Muscle of leg (tissue), 11 donors: Measurements from ENCODE around the gene CBR3. TPM values are rescaled to one million over a fixed set of nuclear protein-coding genes. Genes with fewer than 3 reads are reported as not detected.
A peak's percentile ranks its signal among the peaks of the same experiment; 100 is the strongest.

ENCODE experiments used
- DNase-seq: peaks from one replicate; pipeline ENCODE4 v3.0.0; 2013
- H3K27ac ChIP-seq: one replicate; pipeline ENCODE4 v1.5.1; 2013; ENCODE audit warnings: mild to moderate bottlenecking, low read length, control low read depth
- H3K27me3 ChIP-seq: one replicate; pipeline ENCODE4 v1.6.1; 2013; ENCODE audit warnings: low read length; ENCODE audit not compliant: control insufficient read depth, insufficient read depth
- H3K36me3 ChIP-seq: one replicate; pipeline ENCODE4 v1.6.1; 2013; ENCODE audit warnings: low read length; ENCODE audit not compliant: control insufficient read depth, insufficient read depth
- H3K4me1 ChIP-seq: one replicate; pipeline ENCODE4 v1.6.1; 2013; ENCODE audit warnings: low read length; ENCODE audit not compliant: control insufficient read depth, insufficient read depth
- H3K4me3 ChIP-seq: one replicate; pipeline ENCODE4 v1.5.1; 2013; ENCODE audit warnings: low read length, control low read depth
- H3K9me3 ChIP-seq: replicated peaks from 2 replicates; pipeline ENCODE4 v1.6.1; 2013; ENCODE audit warnings: low read depth, low read length; ENCODE audit not compliant: control insufficient read depth
- WGBS: methylation state at CpG from one replicate; pipeline ENCODE4 v1.1.5; 2013; ENCODE audit warnings: missing lambda C conversion rate; ENCODE audit not compliant: insufficient coverage; 5-methylcytosine and 5-hydroxymethylcytosine counted together
- polyA plus RNA-seq, 8 donors: library from polyadenylated mRNA; unstranded; fragments of 120-200 nt; gene quantifications; one replicate each; pipeline versions ENCODE4 v1.2.1 to v1.2.3, GENCODE V29; 2013; ENCODE audit warnings: inconsistent platforms in 1 of 8, low replicate concordance in 1 of 8; ENCODE audit not compliant: insufficient read length in 8 of 8, insufficient read depth in 1 of 8
- total RNA-seq: library from RNA; stranded (reverse); fragments of 120-200 nt; gene quantifications from one replicate; pipeline ENCODE4 v1.2.4, GENCODE V29; 2013

The CBR3 gene
- total and polyA plus RNA-seq, 9 donors: 2.2 to 4.1 (median 3.3) TPM

DNA sequence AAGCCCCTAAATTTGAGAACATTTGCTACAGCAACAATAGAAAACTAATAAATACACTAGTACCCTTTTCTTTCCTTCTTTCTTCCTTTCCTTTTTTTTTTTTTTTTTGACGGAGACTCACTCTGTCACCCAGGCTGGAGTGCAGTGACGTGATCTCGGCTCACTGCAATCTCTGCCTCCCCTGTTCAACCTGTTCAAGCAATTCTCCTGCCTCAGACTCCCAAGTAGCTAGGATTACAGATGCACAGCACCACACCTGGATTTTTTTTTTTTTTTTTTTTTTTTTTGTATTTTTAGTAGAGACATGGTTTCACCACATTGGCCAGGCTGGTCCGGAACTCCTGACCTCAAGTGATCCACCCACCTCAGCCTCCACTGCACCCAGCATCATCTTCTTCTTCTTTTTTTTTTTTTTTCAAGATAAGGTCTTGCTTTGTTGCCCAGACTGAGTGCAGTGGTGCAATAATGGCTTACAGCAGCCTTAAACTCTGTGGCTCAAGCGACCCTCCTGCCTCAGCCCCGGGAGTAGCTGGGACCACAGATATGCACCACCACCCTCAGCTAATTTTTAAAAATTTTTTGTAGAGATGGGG, 19.6 kb upstream of the CBR3 start:
- DNase-seq: no peak
- H3K4me1 ChIP-seq: peaks cover 3% of the 10 kb centered on the region
- no peak overlapping the region for H3K4me3 ChIP-seq
- no CpG with 5 or more reads among the region's 6 CpGs for WGBS
- no peaks in the 10 kb centered on the region for H3K27me3 ChIP-seq
- no peaks in the 10 kb centered on the region for H3K36me3 ChIP-seq
- H3K27ac ChIP-seq: no peak overlapping the region
- H3K9me3 ChIP-seq: peaks cover 4% of the 10 kb centered on the region

DNA sequence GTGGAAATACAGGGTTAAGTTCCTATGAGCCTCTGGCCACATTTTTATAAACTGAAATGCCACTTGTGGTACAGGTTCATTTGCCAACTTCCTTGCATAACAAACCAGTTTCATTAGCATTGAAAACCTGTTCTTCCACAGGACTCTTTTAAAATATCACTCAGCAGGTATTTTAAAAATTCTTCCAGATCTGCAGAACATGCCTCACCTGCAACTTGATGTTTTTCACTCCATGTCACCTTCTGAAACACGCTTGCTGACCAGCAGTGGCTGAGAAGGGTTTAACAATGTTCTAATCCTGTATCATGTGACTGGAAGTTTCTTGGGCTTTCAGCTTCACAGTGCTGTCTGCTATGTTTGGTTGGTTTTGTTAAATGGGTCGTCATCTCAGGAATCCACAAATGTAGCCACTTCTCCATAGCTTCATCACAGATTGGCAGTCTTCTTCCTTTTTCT, 17.6 kb upstream of the CBR3 start:
- Histone ChIP-seq H3K4me1 (peaks cover 9% of the 10 kb centered on the region), H3K9me3 (peaks cover 4% of the 10 kb centered on the region), H3K4me3 (no peak overlapping the region), H3K36me3 (no peaks in the 10 kb centered on the region), H3K27me3 (no peaks in the 10 kb centered on the region), H3K27ac (no peak overlapping the region)
- WGBS: no CpG with 5 or more reads among the region's 2 CpGs
- no peak for DNase-seq

- DNase-seq: peak; percentile 38
- Histone ChIP-seq H3K36me3 (no peaks in the 10 kb centered on the region), H3K4me1 (peaks cover 6% of the 10 kb centered on the region), H3K4me3 (no peak overlapping the region), H3K27ac (no peak overlapping the region), H3K27me3 (no peaks in the 10 kb centered on the region), H3K9me3 (peaks cover 4% of the 10 kb centered on the region)
- WGBS: no CpG with 5 or more reads among the region's 7 CpGs
These were observed 14.5 kb upstream of the CBR3 start for GRCh38 chr21:36120304-36120888.

DNA sequence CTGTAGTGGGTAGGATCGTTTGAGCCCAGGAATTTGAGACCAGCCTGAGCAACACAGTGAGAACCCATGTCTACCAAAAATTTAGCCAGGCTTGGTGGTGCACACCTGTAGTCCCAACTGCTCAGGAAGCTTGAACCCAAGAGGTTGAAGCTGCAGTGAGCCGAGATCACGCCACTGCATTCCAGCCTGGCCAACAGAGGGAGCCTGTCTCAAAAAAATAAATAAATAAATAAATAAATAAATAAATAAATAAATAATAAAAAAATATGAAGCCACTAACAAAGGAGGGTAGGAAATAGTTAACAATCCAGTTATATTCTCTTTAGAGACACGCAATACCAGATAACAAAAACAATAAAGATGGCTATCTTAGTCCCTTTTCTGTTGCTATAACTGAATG, 11.9 kb upstream of the CBR3 start:
- no peaks in the 10 kb centered on the region for H3K36me3 ChIP-seq
- no peak for DNase-seq
- no peaks in the 10 kb centered on the region for H3K9me3 ChIP-seq
- WGBS: no CpG with 5 or more reads among the region's 4 CpGs
- no peak overlapping the region for H3K27ac ChIP-seq
- no peak overlapping the region for H3K4me3 ChIP-seq
- no peaks in the 10 kb centered on the region for H3K27me3 ChIP-seq
- H3K4me1 ChIP-seq: peaks cover 8% of the 10 kb centered on the region

DNA sequence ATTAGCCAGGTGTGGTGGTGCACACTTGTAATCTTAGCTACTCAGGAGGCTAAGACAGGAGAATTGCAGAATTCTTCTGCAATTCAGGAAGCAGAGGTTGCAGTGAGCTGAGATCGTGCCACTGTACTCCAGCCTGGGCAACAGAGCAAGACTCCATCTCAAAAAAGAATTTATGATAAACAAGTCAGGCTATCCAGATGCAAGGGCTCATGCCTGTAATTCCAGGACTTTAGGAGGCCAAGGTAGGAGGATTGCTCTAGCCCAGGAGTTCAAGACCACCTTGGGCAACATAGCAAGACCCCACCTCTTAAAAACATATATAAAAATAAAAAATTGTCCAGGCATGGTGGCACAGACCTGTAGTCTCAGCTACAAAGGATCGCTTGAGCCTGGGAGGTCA, 10.5 kb upstream of the CBR3 start:
- H3K9me3 ChIP-seq: no peaks in the 10 kb centered on the region
- DNase-seq: no peak
- H3K27me3 ChIP-seq: no peaks in the 10 kb centered on the region
- peaks cover 8% of the 10 kb centered on the region for H3K4me1 ChIP-seq
- 89% methylated on average over 1 of the region's 2 CpGs for WGBS
- H3K4me3 ChIP-seq: no peak overlapping the region
- H3K27ac ChIP-seq: no peak overlapping the region
- no peaks in the 10 kb centered on the region for H3K36me3 ChIP-seq

DNA sequence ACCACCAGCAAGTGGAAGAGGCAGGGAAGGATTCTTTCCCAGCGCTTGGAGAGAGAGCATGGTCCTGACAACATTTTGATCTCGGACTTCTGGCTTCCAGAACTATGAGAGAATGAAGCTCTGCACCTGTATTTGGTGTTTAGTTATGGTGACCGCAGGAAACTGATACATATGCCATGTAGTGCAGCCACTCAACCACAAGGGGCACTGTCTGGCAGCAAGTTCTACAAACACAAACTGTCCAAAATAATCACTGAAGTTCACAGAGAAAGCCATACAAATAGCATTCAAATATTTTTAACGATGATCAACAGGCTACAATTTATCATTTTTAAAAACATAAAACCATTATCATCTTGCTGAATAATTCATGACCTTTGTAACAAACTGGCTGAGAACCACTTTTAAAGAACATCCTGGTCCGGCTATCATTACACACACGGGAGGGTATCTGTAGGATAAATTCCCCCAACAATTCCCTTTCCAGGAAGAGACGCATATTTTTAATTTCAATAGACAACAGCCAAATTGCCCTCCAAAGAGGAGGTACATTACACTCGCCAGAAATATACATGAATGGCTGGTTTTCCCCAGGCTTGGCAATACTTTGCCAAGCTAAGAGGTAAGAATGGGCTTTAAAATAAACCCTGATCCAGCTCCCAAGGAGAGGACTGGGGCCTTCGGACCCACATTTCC, 9.2 kb upstream of the CBR3 start:
- peaks cover 5% of the 10 kb centered on the region for H3K4me1 ChIP-seq
- WGBS: 29% methylated on average over 3 of the region's 9 CpGs
- no peaks in the 10 kb centered on the region for H3K9me3 ChIP-seq
- DNase-seq: peak; percentile 58
- H3K4me3 ChIP-seq: no peak overlapping the region
- H3K36me3 ChIP-seq: no peaks in the 10 kb centered on the region
- H3K27ac ChIP-seq: no peak overlapping the region
- no peaks in the 10 kb centered on the region for H3K27me3 ChIP-seq

- Histone ChIP-seq H3K4me1 (peaks cover 2% of the 10 kb centered on the region), H3K9me3 (no peaks in the 10 kb centered on the region), H3K27me3 (no peaks in the 10 kb centered on the region), H3K4me3 (no peak overlapping the region), H3K27ac (no peak overlapping the region), H3K36me3 (no peaks in the 10 kb centered on the region)
- DNase-seq: no peak
These were observed 8.7 kb upstream of the CBR3 start for GRCh38 chr21:36126208-36126565.

- Histone ChIP-seq H3K27ac (no peak overlapping the region), H3K9me3 (no peaks in the 10 kb centered on the region), H3K4me1 (peaks cover 2% of the 10 kb centered on the region), H3K27me3 (no peaks in the 10 kb centered on the region), H3K4me3 (no peak overlapping the region), H3K36me3 (no peaks in the 10 kb centered on the region)
- WGBS: no CpG with 5 or more reads among the region's 5 CpGs
- no peak for DNase-seq
These were observed 8.2 kb upstream of the CBR3 start for GRCh38 chr21:36126621-36127110.

DNA sequence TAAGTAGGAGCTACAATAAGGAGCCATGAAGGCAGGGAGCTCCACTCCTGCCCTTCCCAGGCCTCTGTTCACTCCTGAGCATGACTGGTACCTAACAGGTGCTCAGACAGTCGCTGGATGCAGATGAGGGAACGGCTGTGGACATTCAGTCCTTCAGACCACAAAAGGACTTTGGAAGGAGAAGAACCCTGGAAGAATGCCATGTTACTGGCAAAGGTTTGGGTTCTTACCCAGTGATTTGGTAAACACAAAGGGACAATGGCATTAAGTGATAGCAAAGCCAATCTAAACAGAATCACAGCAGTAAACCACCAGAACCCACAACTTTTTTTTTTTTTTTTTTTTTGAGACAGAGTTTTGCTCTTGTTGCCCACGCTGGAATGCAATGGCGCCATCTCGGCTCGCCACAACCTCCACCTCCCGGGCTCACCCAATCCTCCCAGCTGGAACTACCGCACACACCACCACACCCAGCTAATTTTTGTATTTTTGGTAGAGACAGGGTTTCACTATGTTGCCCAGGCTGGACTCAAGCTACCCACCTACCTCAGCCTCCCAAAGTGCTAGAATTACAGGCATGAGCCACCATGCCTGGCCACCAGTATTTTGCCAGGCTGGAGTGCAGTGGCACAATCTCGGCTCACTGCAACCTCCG, 7.5 kb upstream of the CBR3 start:
- H3K36me3 ChIP-seq: no peaks in the 10 kb centered on the region
- WGBS: 95% methylated on average over 3 of the region's 10 CpGs
- H3K9me3 ChIP-seq: no peaks in the 10 kb centered on the region
- H3K27me3 ChIP-seq: no peaks in the 10 kb centered on the region
- peaks cover 2% of the 10 kb centered on the region for H3K4me1 ChIP-seq
- H3K27ac ChIP-seq: no peak overlapping the region
- no peak overlapping the region for H3K4me3 ChIP-seq
- DNase-seq: no peak

DNA sequence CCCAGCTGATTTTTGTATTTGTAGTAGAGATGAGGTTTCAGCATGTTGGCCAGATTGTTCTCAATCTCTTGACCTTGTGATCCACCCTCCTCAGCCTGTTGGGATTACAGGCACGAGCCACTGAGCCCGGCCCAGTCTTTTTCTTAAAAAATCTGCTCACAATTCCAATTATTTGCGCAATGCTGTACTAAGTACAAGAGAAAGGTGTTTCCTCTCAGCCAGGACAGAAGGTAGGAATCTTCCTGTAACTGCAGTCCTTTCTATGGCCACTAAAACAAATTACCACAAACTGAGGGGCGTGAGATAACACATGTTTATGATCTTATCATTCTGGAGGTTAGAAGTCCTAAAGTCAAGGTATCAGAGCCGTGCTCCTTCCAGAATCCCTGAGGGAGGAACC, 6.9 kb upstream of the CBR3 start:
- Histone ChIP-seq H3K9me3 (no peaks in the 10 kb centered on the region), H3K27me3 (no peaks in the 10 kb centered on the region)
- 33% methylated on average over 1 of the region's 5 CpGs for WGBS

More for the DNA sequence above, 6.9 kb upstream of the CBR3 start:
- Histone ChIP-seq H3K36me3 (no peaks in the 10 kb centered on the region), H3K4me3 (no peak overlapping the region), H3K27ac (no peak overlapping the region), H3K4me1 (peaks cover 2% of the 10 kb centered on the region)
- DNase-seq: no peak
